GM12892 (cell line): ENCODE results near the gene ICE1.
"Not testable (repeated sequence)": the region's sequence is repeated elsewhere in the genome, so short reads cannot be mapped to it uniquely, and the experiment has no call there.

Source experiments
- POLR2A ChIP-seq: IDR thresholded peaks from 2 replicates; pipeline ENCODE4 v1.6.1; 2011; ENCODE audit warnings: low read depth, low read length, control low read depth
- POLR2AphosphoS5 ChIP-seq: IDR thresholded peaks from 2 replicates; pipeline ENCODE4 v1.6.1; 2011; ENCODE audit warnings: low read depth, low read length, control low read depth

DNA sequence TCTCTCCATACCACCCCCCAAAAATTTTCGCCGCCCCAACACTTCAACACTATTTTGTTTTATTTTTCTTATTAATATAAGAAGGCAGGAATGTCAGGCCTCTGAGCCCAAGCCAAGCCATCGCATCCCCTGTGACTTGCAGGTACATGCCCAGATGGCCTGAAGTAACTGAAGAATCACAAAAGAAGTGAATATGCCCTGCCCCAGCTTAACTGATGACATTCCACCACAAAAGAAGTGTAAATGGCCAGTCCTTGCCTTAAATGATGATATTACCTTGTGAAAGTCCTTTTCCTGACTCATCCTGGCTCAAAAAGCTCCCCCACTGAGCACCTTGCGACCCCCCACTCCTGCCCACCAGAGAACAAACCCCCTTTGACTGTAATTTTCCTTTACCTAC lies 98.1 kb downstream of the ICE1 start:
- not testable (repeated sequence) for TF ChIP-seq POLR2AphosphoS5, POLR2A
